GM18868 (cell line): ENCODE measurements around the gene NAT16.
A peak's percentile ranks its signal among the peaks of the same experiment; 100 is the strongest.
"Not testable (repeated sequence)": the region's sequence is repeated elsewhere in the genome, so short reads cannot be mapped to it uniquely, and the experiment has no call there.

Experiments
- ATAC-seq: cut with Tn5 transposase; IDR thresholded peaks from one replicate; pipeline ENCODE4 v1.9.1; 2021; ENCODE audit warnings: mild to moderate bottlenecking, moderate library complexity; ENCODE audit not compliant: unreplicated experiment

The NAT16 gene

GRCh38 chr7:101180130-101180755, at the start of gene NAT16:
NAT16 (minus strand) TSS chr7:101180293; CDS start chr7:101174807, 5,486 bp downstream.
- ATAC-seq: no peak

GRCh38 chr7:101226721-101227120, 46.6 kb upstream of the NAT16 start:
- ATAC-seq: no peak

- ATAC-seq: no peak
These were observed 45.6 kb upstream of the NAT16 start for GRCh38 chr7:101225650-101226049.

GRCh38 chr7:101223528-101223927, 43.4 kb upstream of the NAT16 start:
- ATAC-seq: no peak

GRCh38 chr7:101222275-101222830, 42.3 kb upstream of the NAT16 start:
- no peak for ATAC-seq

- ATAC-seq: no peak
These were observed 40.2 kb upstream of the NAT16 start for GRCh38 chr7:101220295-101220694.

GRCh38 chr7:101218236-101219125, 38.4 kb upstream of the NAT16 start:
- ATAC-seq: no peak

GRCh38 chr7:101217388-101218235, 37.5 kb upstream of the NAT16 start, which contains the start of the genes PLOD3 and ZNHIT1:
PLOD3 (minus strand) TSS chr7:101217581; CDS start chr7:101217274, 307 bp downstream.
ZNHIT1 (plus strand) TSS chr7:101218165; CDS start chr7:101218196, 31 bp downstream.
- peak; percentile 66 for ATAC-seq

GRCh38 chr7:101216860-101217387, 36.8 kb upstream of the NAT16 start:
- peak; percentile 16 for ATAC-seq

GRCh38 chr7:101216001-101216859, 36.1 kb upstream of the NAT16 start:
- no peak for ATAC-seq

GRCh38 chr7:101212014-101212413, 31.9 kb upstream of the NAT16 start:
- ATAC-seq: no peak

- no peak for ATAC-seq
These were observed 31.4 kb upstream of the NAT16 start for GRCh38 chr7:101211501-101211900.

GRCh38 chr7:101210143-101210542, 30.1 kb upstream of the NAT16 start:
- ATAC-seq: no peak

GRCh38 chr7:101208794-101209193, 28.7 kb upstream of the NAT16 start:
- no peak for ATAC-seq

- no peak for ATAC-seq
These were observed 27.4 kb upstream of the NAT16 start for GRCh38 chr7:101207459-101207858.

GRCh38 chr7:101206665-101207042, 26.6 kb upstream of the NAT16 start:
- ATAC-seq: no peak

- ATAC-seq: no peak
These were observed 26.0 kb upstream of the NAT16 start for GRCh38 chr7:101205901-101206664.

- not testable (repeated sequence) for ATAC-seq
These were observed 23.9 kb upstream of the NAT16 start for GRCh38 chr7:101203740-101204738.
